Activated CD8-positive, alpha-beta memory T cell treated with anti-CD3 and anti-CD28 coated beads, Interleukin-2, amount 50 U/mL, for 4 hours (primary cell): ENCODE measurements around the gene RCN2.
"Not testable (repeated sequence)": the region's sequence is repeated elsewhere in the genome, so short reads cannot be mapped to it uniquely, and the experiment has no call there.

Experiments
- DNase-seq: peaks from one replicate; pipeline ENCODE4 v3.0.0-alpha.2; 2020

RCN2 gene

GRCh38 chr15:76935620-76936019 is 4.1 kb downstream of the RCN2 start:
- no peak for DNase-seq

GRCh38 chr15:76936671-76937070 is 5.1 kb downstream of the RCN2 start:
- no peak for DNase-seq

- no peak for DNase-seq
These were observed 7.2 kb downstream of the RCN2 start for GRCh38 chr15:76938752-76939151.

GRCh38 chr15:76939715-76940114 is 8.2 kb downstream of the RCN2 start:
- no peak for DNase-seq

- DNase-seq = no peak
These were observed 10.1 kb downstream of the RCN2 start for GRCh38 chr15:76941636-76942035.

GRCh38 chr15:76942331-76942730 is 10.8 kb downstream of the RCN2 start:
- DNase-seq = no peak

GRCh38 chr15:76945494-76946093 is 14.0 kb downstream of the RCN2 start:
- no peak for DNase-seq

- DNase-seq = no peak
These were observed 15.9 kb downstream of the RCN2 start for GRCh38 chr15:76947454-76947853.

- no peak for DNase-seq
These were observed 19.7 kb downstream of the RCN2 start for GRCh38 chr15:76951220-76951619.

- DNase-seq = no peak
These were observed 22.4 kb downstream of the RCN2 start for GRCh38 chr15:76953913-76954312.

GRCh38 chr15:76954744-76955143 is 23.2 kb downstream of the RCN2 start:
- DNase-seq = no peak

- DNase-seq = no peak
These were observed 29.9 kb downstream of the RCN2 start for GRCh38 chr15:76961268-76962011.

GRCh38 chr15:76962337-76963013 is 30.9 kb downstream of the RCN2 start:
- no peak for DNase-seq

GRCh38 chr15:76963596-76963995 is 32.0 kb downstream of the RCN2 start:
- DNase-seq = no peak

- DNase-seq = no peak
These were observed 32.6 kb downstream of the RCN2 start for GRCh38 chr15:76964157-76964556.

- not testable (repeated sequence) for DNase-seq
These were observed 34.5 kb downstream of the RCN2 start for GRCh38 chr15:76966051-76966450.

GRCh38 chr15:76967067-76967466 is 35.5 kb downstream of the RCN2 start:
- DNase-seq = no peak

- DNase-seq = no peak
These were observed 36.8 kb downstream of the RCN2 start for GRCh38 chr15:76968306-76968705.

GRCh38 chr15:76972389-76973361 is 41.1 kb downstream of the RCN2 start:
- DNase-seq = no peak

- peak; percentile 73 for DNase-seq
These were observed 41.8 kb downstream of the RCN2 start for GRCh38 chr15:76973362-76973743.

GRCh38 chr15:76973906-76974305 is 42.4 kb downstream of the RCN2 start:
- DNase-seq = no peak

- DNase-seq = no peak
These were observed 43.0 kb downstream of the RCN2 start for GRCh38 chr15:76974456-76975036.

- no peak for DNase-seq
These were observed 44.6 kb downstream of the RCN2 start for GRCh38 chr15:76976141-76976540.
